H1 (cell line): ENCODE results near the gene NANOS2. TPM values are rescaled to one million over a fixed set of nuclear protein-coding genes. Genes with fewer than 3 reads are reported as not detected.

ENCODE experiments used
- CTCF ChIA-PET: fragments of 300-600 bp; sonication (Branson Sonifier 250); formaldehyde crosslinking; loops from one replicate; lab custom pipeline; 2021; ENCODE audit not compliant: partially characterized antibody; lab: Charles Lee
- POLR2A ChIA-PET: fragments of 300-600 bp; sonication (Branson Sonifier 250); formaldehyde crosslinking; loops from one replicate; lab custom pipeline; 2021; ENCODE audit warnings: inconsistent platforms; ENCODE audit not compliant: partially characterized antibody; lab: Charles Lee
- DNase-seq, 2 experiments: peaks; one replicate each; pipeline versions ENCODE4 v3.0.0 to v3.0.0-alpha.2; 2010 to 2022; ENCODE audit warnings: low spot score in 2 of 2, low read depth in 1 of 2, mixed read lengths in 1 of 2
- FAIRE-seq: peaks from 2 replicates; lab custom pipeline; 2011; peaks lifted over from hg19 to GRCh38; lab: Jason Lieb, UNC
- H2AFZ ChIP-seq: 2 replicates; pipeline ENCODE4 v1.8.1; 2012; ENCODE audit warnings: low read length, inconsistent platforms
- H2AK5ac ChIP-seq: 2 replicates; pipeline ENCODE4 v1.6.1; 2013; ENCODE audit warnings: low read depth, low read length
- H2BK120ac ChIP-seq: replicated peaks from 2 replicates; pipeline ENCODE3; 2013; ENCODE audit warnings: low read depth, low read length, inconsistent platforms
- H2BK12ac ChIP-seq: 2 replicates; pipeline ENCODE4 v1.6.1; 2013; ENCODE audit warnings: low read depth, low read length
- H2BK15ac ChIP-seq: 2 replicates; pipeline ENCODE4 v1.6.1; 2013; ENCODE audit warnings: low read length
- H2BK20ac ChIP-seq: 2 replicates; pipeline ENCODE4 v1.6.1; 2013; ENCODE audit warnings: low read length
- H2BK5ac ChIP-seq: 2 replicates; pipeline ENCODE4 v1.6.1; 2013; ENCODE audit warnings: low read depth, low read length
- H3K14ac ChIP-seq: 2 replicates; pipeline ENCODE4 v1.6.1; 2013; ENCODE audit warnings: inconsistent platforms; ENCODE audit not compliant: insufficient read length
- H3K18ac ChIP-seq: 2 replicates; pipeline ENCODE4 v1.6.1; 2013; ENCODE audit warnings: low read length; ENCODE audit errors: extremely low read depth
- H3K23ac ChIP-seq: 2 replicates; pipeline ENCODE4 v1.6.1; 2013; ENCODE audit warnings: inconsistent platforms; ENCODE audit not compliant: insufficient read length
- H3K23me2 ChIP-seq: 2 replicates; pipeline ENCODE4 v1.6.1; 2013; ENCODE audit warnings: low read depth, low read length
- H3K27ac ChIP-seq: 2 replicates; pipeline ENCODE4 v1.6.1; 2011; ENCODE audit warnings: low read depth, low read length, inconsistent platforms
- H3K27me3 ChIP-seq, 4 experiments: replicated peaks in 1 of 4; 1 replicate in 1 of 4; 2 replicates in 3 of 4; pipeline versions ENCODE4 v1.6.1 to v1.8.1; 2011 to 2013; ENCODE audit warnings: low read length in 3 of 4, mild to moderate bottlenecking in 3 of 4, inconsistent platforms in 2 of 4, mixed read lengths in 2 of 4, moderate library complexity in 1 of 4; ENCODE audit not compliant: control insufficient read depth in 3 of 4, insufficient read depth in 3 of 4; ENCODE audit errors: extremely low read depth in 1 of 4
- H3K36me3 ChIP-seq, 4 experiments: 2 replicates each; pipeline versions ENCODE4 v1.6.1 to v1.8.1; 2011 to 2013; ENCODE audit warnings: mild to moderate bottlenecking in 4 of 4, low read length in 3 of 4, moderate library complexity in 2 of 4, control low read depth in 1 of 4, inconsistent platforms in 1 of 4; ENCODE audit not compliant: insufficient read depth in 4 of 4, control insufficient read depth in 2 of 4
- H3K4ac ChIP-seq: replicated peaks from 2 replicates; pipeline ENCODE3; 2013; ENCODE audit warnings: low read length, low read depth, mixed read lengths, inconsistent platforms; ENCODE audit not compliant: insufficient read length
- H3K4me1 ChIP-seq, 4 experiments: replicated peaks in 1 of 4; 1 replicate in 1 of 4; 2 replicates in 3 of 4; pipeline versions ENCODE4 v1.6.1 to v1.8.1; 2011 to 2013; ENCODE audit warnings: low read length in 3 of 4, inconsistent platforms in 2 of 4, mixed read lengths in 1 of 4; ENCODE audit not compliant: insufficient read depth in 4 of 4, control insufficient read depth in 3 of 4
- H3K4me2 ChIP-seq, 2 experiments: 2 replicates each; pipeline versions ENCODE4 v1.6.1 to v1.8.1; 2011 to 2013; ENCODE audit warnings: low read depth in 2 of 2, low read length in 2 of 2, control low read depth in 1 of 2, inconsistent platforms in 1 of 2, mild to moderate bottlenecking in 1 of 2; ENCODE audit not compliant: insufficient read depth in 1 of 2
- H3K4me3 ChIP-seq, 4 experiments: fragments of 200-600, 300-600 bp in 1 of 4; sonication (generic), shearing (Covaris generic), sonication (Bioruptor Twin) in 1 of 4; 2 replicates each; pipeline versions ENCODE4 v1.5.1 to v1.8.1; 2011 to 2016; ENCODE audit warnings: low read length in 4 of 4, low read depth in 3 of 4, control low read depth in 2 of 4, inconsistent platforms in 2 of 4, mild to moderate bottlenecking in 2 of 4, mixed read lengths in 1 of 4, moderate library complexity in 1 of 4; ENCODE audit not compliant: insufficient read depth in 2 of 4; ENCODE audit errors: extremely low read depth in 1 of 4
- H3K56ac ChIP-seq: replicated peaks from 2 replicates; pipeline ENCODE3; 2013; ENCODE audit warnings: low read depth, mild to moderate bottlenecking, mixed read lengths, low read length, inconsistent platforms; ENCODE audit not compliant: insufficient read length
- H3K79me1 ChIP-seq: 2 replicates; pipeline ENCODE4 v1.6.1; 2013; ENCODE audit warnings: low read depth, low read length, control low read depth
- H3K79me2 ChIP-seq, 2 experiments: 2 replicates each; pipeline versions ENCODE4 v1.6.1 to v1.8.1; 2012 to 2013; ENCODE audit warnings: low read length in 2 of 2, mild to moderate bottlenecking in 2 of 2, inconsistent platforms in 1 of 2; ENCODE audit not compliant: insufficient read depth in 2 of 2, control insufficient read depth in 1 of 2
- H3K9ac ChIP-seq, 4 experiments: replicated peaks in 1 of 4; 1 replicate in 1 of 4; 2 replicates in 3 of 4; pipeline versions ENCODE4 v1.6.1 to v1.8.1; 2011 to 2013; ENCODE audit warnings: low read depth in 3 of 4, low read length in 3 of 4, control low read depth in 2 of 4, mild to moderate bottlenecking in 2 of 4, moderate library complexity in 2 of 4, inconsistent platforms in 1 of 4; ENCODE audit errors: extremely low read depth in 1 of 4
- H3K9me3 ChIP-seq, 2 experiments: 2 replicates each; pipeline versions ENCODE4 v1.6.1 to v1.8.1; 2012 to 2013; ENCODE audit warnings: mild to moderate bottlenecking in 2 of 2, moderate library complexity in 2 of 2, control low read depth in 1 of 2, inconsistent platforms in 1 of 2, low read depth in 1 of 2, low read length in 1 of 2, mixed read lengths in 1 of 2; ENCODE audit not compliant: insufficient read depth in 2 of 2
- H4K20me1 ChIP-seq, 2 experiments: replicated peaks in 1 of 2; 2 replicates each; pipeline versions ENCODE3 to v1.8.1; 2011 to 2013; ENCODE audit warnings: inconsistent platforms in 2 of 2, low read length in 2 of 2, mild to moderate bottlenecking in 1 of 2; ENCODE audit not compliant: insufficient read depth in 2 of 2, control insufficient read depth in 1 of 2
- H4K5ac ChIP-seq: 2 replicates; pipeline ENCODE4 v1.6.1; 2013; ENCODE audit warnings: low read length, low read depth, mixed read lengths, inconsistent platforms; ENCODE audit not compliant: insufficient read length
- H4K8ac ChIP-seq: 2 replicates; pipeline ENCODE4 v1.8.0; 2013; ENCODE audit warnings: mild to moderate bottlenecking, moderate library complexity, low read length, inconsistent platforms; ENCODE audit not compliant: insufficient read depth; ENCODE audit errors: extremely low read depth
- H4K91ac ChIP-seq: replicated peaks from 2 replicates; pipeline ENCODE3; 2013; ENCODE audit warnings: low read length, mixed read lengths, inconsistent platforms; ENCODE audit not compliant: insufficient read length
- ASH2L ChIP-seq: fragments of 200-600, 300-600 bp; sonication (generic); IDR thresholded peaks from one replicate; pipeline ENCODE4 v1.7.1; 2017; ENCODE audit warnings: low read length
- CBX5 ChIP-seq: fragments of 300-800, 300-1000 bp; sonication (generic); IDR thresholded peaks from 2 replicates; pipeline ENCODE4 v1.7.1; 2016; ENCODE audit warnings: antibody characterized with exemption, low read length, low read depth
- CHD2 ChIP-seq: IDR thresholded peaks from 2 replicates; pipeline ENCODE4 v1.6.1; 2012; ENCODE audit warnings: low read length, improper control_type of control experiment
- CTBP2 ChIP-seq: IDR thresholded peaks from 2 replicates; pipeline ENCODE4 v1.7.0; 2011; ENCODE audit warnings: borderline replicate concordance, mild to moderate bottlenecking, moderate library complexity, mixed read lengths, low read length; ENCODE audit not compliant: insufficient read depth, insufficient read length
- EGR1 ChIP-seq: IDR thresholded peaks from 2 replicates; pipeline ENCODE4 v1.6.1; 2011; ENCODE audit warnings: low read depth, low read length, borderline replicate concordance
- MAX ChIP-seq: IDR thresholded peaks from 2 replicates; pipeline ENCODE4 v1.6.1; 2012; ENCODE audit warnings: inconsistent platforms
- NRF1 ChIP-seq: IDR thresholded peaks from 2 replicates; pipeline ENCODE4 v1.6.1; 2011; ENCODE audit warnings: mild to moderate bottlenecking, low read depth, low read length, improper control_type of control experiment
- RXRA ChIP-seq: IDR thresholded peaks from 2 replicates; pipeline ENCODE4 v1.6.1; 2011; ENCODE audit warnings: low read depth, mild to moderate bottlenecking, low read length, moderate library complexity; ENCODE audit not compliant: insufficient read depth
- SP1 ChIP-seq: IDR thresholded peaks from 2 replicates; pipeline ENCODE4 v1.6.1; 2011; ENCODE audit warnings: low read depth, low read length
- SRF ChIP-seq: IDR thresholded peaks from 2 replicates; pipeline ENCODE4 v1.6.1; 2011; ENCODE audit warnings: mild to moderate bottlenecking, low read depth, low read length, moderate library complexity
- TAF1 ChIP-seq: IDR thresholded peaks from 2 replicates; pipeline ENCODE4 v1.6.1; 2011; ENCODE audit warnings: mild to moderate bottlenecking, low read depth, low read length
- TCF12 ChIP-seq: IDR thresholded peaks from 2 replicates; pipeline ENCODE4 v1.6.1; 2011; ENCODE audit warnings: low read depth, mild to moderate bottlenecking, low read length
- WGBS, 2 experiments: shearing (Covaris generic) in 1 of 2; methylation state at CpG; one replicate each; pipeline versions ENCODE4 v1.1.6 to v1.1.7; 2013 to 2015; ENCODE audit warnings: low lambda C conversion rate in 2 of 2, mixed read lengths in 2 of 2, inconsistent platforms in 1 of 2, low coverage in 1 of 2, missing lambda C conversion rate in 1 of 2; ENCODE audit not compliant: insufficient replicate concordance in 2 of 2, insufficient coverage in 1 of 2, insufficient read length in 1 of 2; ENCODE audit errors: extremely low coverage in 1 of 2, missing lambda C conversion rate in 1 of 2; 5-methylcytosine and 5-hydroxymethylcytosine counted together
- polyA plus RNA-seq, 7 experiments: library from polyadenylated mRNA; depleted of rRNA in 3 of 7; stranded (reverse) in 5 of 7; unstranded in 2 of 7; fragments of >200 nt in 5 of 7; fragments of 200-250 nt in 2 of 7; gene quantifications; 1 replicate in 5 of 7; 2 replicates in 1 of 7; 4 replicates in 1 of 7; pipeline versions ENCODE4 v1.2.1 to v1.2.3, GENCODE V29; 2011 to 2013; ENCODE audit warnings: missing spikeins in 2 of 7, mixed read lengths in 2 of 7
- total RNA-seq: library from RNA; stranded (reverse); fragmentation: NEBNext Ultra II Directional; extraction: Animal tissue kit (Norgen Biotek cat#: 25700); gene quantifications from 2 replicates; pipeline ENCODE4 v1.2.1, GENCODE V29; 2021

Gene NANOS2
- total and polyA plus RNA-seq, 2 of the 8 experiments (the other 6 are each of a cell fraction or from before 2014, with no cell fraction given) = 0.20 TPM; not detected in 1

GRCh38 chr19:45881909-45882528 lies 32.6 kb downstream of the NANOS2 start:
- H4K20me1 ChIP-seq = peaks cover 3 to 16% of the 10 kb centered on the region in 2 experiments
- H3K36me3 ChIP-seq = peaks cover 0 to 7% (median 0%) of the 10 kb centered on the region in 4 experiments; a peak in 1 of 8 replicates
- H2BK12ac ChIP-seq = peak overlapping the region; percentile 89; the same call in 1 of the 2 replicates
- no peak for FAIRE-seq
- peak overlapping the region; percentile 98 for H3K4ac ChIP-seq
- H3K23me2 ChIP-seq = peaks cover 11% of the 10 kb centered on the region; the same call in 1 of the 2 replicates
- 0 out of 2 replicates have a peak, but pooled peaks cover 5% of the 10 kb centered on the region for H3K79me1 ChIP-seq
- 28% methylated on average over 4 of the region's 4 CpGs; no CpG with 5 or more reads in 1 of the 2 experiments for WGBS, 2 experiments
- CTCF ChIA-PET = interaction anchor here (0.8 to 10.7 kb wide), 18 partner anchors 10 to 202 kb away, joined by 3 to 208 read pairs (median 4); partner anchors contain the start of genes FOXA3, MYPOP and SYMPK
- POLR2A ChIA-PET = interaction anchor here (0.8 to 9.8 kb wide), 9 partner anchors 10 to 112 kb away, joined by 3 to 277 read pairs (median 4); partner anchors contain the start of genes FOXA3 and SYMPK
- H3K9ac ChIP-seq = peak overlapping the region in 1 of 4 experiments; percentile 20; a peak in 2 of 7 replicates
- no peaks in the 10 kb centered on the region for H3K9me3 ChIP-seq
- peak overlapping the region; percentile 25 for H4K5ac ChIP-seq
- no peak overlapping the region for H3K14ac ChIP-seq
- peak overlapping the region; percentile 89 for H2AK5ac ChIP-seq
- peak overlapping the region; percentile 96 for H4K91ac ChIP-seq
- H3K79me2 ChIP-seq = no peaks in the 10 kb centered on the region; a peak in 1 of 4 replicates
- H2BK5ac ChIP-seq = peak overlapping the region; percentile 90; the same call in 1 of the 2 replicates
- H2BK20ac ChIP-seq = peak overlapping the region; percentile 91; the same call in 1 of the 2 replicates
- H3K27me3 ChIP-seq = no peaks in the 10 kb centered on the region
- peak overlapping the region; percentile 19 to 59 (median 48); a peak in 5 of 8 replicates for H3K4me3 ChIP-seq
- no peak overlapping the region for H3K56ac ChIP-seq
- no peak overlapping the region for H2AFZ ChIP-seq
- peak overlapping the region; percentile 95 for H2BK15ac ChIP-seq
- H4K8ac ChIP-seq = peak overlapping the region; percentile 22; the same call in 1 of the 2 replicates
- peak overlapping the region; percentile 37; the same call in 1 of the 2 replicates for H3K27ac ChIP-seq
- peak overlapping the region; percentile 81 for H3K18ac ChIP-seq
- H3K4me2 ChIP-seq = peak overlapping the region; percentile 78 to 83
- H2BK120ac ChIP-seq = peak overlapping the region; percentile 11
- peaks cover 6 to 29% (median 21%) of the 10 kb centered on the region in 4 experiments for H3K4me1 ChIP-seq
- peak in 1 of 2 experiments; percentile 67 for DNase-seq
- no peak overlapping the region for H3K23ac ChIP-seq
- 0 out of 2 replicates have a peak, but pooled peaks have one; percentile 16 for TF ChIP-seq TAF1
- no peak for TF ChIP-seq CHD2
- no peak for TF ChIP-seq CBX5
- peak; percentile 25 for TF ChIP-seq ASH2L
- TF ChIP-seq SP1 = peak; percentile 19; the same call in 1 of the 2 replicates
- no peak for TF ChIP-seq SRF
- no peak for TF ChIP-seq MAX
- TF ChIP-seq EGR1 = peak; percentile 64; the same call in 1 of the 2 replicates
- TF ChIP-seq NRF1 = no peak
- peak; percentile 97 for TF ChIP-seq TCF12
- no peak for TF ChIP-seq CTBP2
- no peak for TF ChIP-seq RXRA
